ENCODE results near the gene ALDOB. TPM values are rescaled to one million over a fixed set of nuclear protein-coding genes. Genes with fewer than 3 reads are reported as not detected.
A peak's percentile ranks its signal among the peaks of the same experiment; 100 is the strongest.

Gene ALDOB
- total RNA-seq, 4 donors from 2014 or later: 0.52 TPM; not detected in 3

DNA sequence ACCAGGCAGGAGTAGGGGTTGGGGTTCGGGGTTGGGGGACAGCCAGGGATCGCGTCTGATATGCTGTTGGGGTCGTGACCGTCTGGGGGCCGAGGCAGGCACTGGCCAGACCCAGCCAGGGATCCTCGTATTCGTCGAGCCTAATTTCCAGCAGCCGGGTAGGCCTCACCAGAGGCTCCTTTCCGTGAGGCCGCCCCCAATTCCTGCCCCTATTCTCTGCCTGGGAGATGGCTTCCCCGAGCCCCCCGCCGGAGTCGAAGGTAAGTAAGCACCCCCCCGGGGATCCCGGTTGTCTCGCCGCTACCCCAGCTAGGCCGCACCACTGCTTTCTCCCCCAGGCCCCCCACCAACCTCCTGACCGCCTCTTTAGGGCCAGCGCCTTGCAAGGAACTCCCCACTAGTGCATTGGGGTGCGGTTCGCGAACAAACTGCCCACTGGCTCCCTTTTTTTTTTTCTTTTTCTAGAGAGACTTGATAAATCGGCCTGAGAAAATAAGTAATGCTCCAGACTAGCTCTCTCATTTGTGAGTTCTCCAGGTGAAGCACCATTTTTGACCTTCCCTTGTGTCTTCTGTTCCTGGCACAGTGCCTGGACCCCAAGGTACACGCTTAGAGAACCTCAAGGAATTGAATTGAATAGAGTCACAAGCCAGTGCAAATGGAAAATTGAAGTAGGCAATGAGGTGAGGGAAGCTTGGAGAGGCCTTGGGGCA lies 36.5 kb downstream of the ALDOB start:
- TF ChIP-seq POLR2A (IDR thresholded peaks at IDR 0.05): no peak
- TF ChIP-seq, protein P1, sequence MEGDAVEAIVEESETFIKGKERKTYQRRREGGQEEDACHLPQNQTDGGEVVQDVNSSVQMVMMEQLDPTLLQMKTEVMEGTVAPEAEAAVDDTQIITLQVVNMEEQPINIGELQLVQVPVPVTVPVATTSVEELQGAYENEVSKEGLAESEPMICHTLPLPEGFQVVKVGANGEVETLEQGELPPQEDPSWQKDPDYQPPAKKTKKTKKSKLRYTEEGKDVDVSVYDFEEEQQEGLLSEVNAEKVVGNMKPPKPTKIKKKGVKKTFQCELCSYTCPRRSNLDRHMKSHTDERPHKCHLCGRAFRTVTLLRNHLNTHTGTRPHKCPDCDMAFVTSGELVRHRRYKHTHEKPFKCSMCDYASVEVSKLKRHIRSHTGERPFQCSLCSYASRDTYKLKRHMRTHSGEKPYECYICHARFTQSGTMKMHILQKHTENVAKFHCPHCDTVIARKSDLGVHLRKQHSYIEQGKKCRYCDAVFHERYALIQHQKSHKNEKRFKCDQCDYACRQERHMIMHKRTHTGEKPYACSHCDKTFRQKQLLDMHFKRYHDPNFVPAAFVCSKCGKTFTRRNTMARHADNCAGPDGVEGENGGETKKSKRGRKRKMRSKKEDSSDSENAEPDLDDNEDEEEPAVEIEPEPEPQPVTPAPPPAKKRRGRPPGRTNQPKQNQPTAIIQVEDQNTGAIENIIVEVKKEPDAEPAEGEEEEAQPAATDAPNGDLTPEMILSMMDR (IDR thresholded peaks at IDR 0.05): no peak
- 2% methylated on average over 14 to 28 of the region's 28 CpGs for WGBS, 2 donors
- peak overlapping the region; percentile 68 for H3K4me3 ChIP-seq (ENCODE audit: low read depth, poor library complexity, severe bottlenecking)
- peak in 1 of 2 donors; percentile 25 for DNase-seq (ENCODE audit: low spot score in 2 of 2)
- intact Hi-C loops (cut with DNase I; ENCODE audit: low total_unique reads): no loop called here

DNA sequence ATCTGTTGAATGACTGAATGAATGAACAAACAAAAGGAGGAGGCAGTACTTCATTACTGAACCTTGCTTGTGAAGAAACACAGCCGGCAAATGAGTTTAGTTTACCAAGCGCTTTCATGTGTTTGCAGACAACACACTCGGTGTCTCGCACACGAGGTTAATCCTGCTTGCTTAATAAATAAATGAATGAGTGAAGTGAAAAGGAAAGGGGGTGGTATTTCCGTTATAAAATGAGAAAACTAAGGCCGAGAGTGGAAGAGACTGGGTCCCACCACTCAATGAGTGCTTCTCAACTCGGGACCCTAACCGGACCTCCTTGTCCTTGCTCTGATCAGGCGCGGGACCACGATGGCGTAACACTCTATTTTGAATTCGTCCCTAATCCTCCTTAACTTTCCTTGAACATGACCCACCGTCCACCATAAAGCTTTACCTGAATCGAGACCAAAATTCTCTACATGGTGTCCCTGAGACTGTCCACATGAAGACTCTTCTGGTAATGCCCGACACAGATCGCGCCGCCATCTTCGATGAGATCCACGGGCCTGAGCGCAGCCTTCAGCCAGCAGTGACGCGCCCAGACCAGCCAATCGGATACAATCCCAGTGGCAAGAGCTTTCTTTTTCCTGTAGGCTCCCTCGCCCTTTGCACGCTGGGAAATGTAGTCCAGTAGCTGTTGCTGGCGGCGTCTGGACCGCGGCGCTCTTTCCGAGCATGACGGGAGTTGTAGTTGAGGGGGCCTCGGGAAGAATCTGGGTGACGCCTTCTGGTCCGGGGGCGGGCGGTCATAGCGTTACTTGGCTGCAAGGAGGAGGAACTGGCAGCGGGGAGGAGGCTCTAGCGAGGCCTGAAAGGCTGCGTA lies 37.3 kb downstream of the ALDOB start, which contains the start of the genes MRPL50 and ZNF189:
TSS of gene MRPL50 (minus strand) at position 551 of the 862 bp plus-strand sequence. CDS start at position 525, 26 bp downstream.
TSS of gene ZNF189 (plus strand) at position 784 of the 862 bp plus-strand sequence. CDS start 306 bp downstream, outside the sequence.
- H3K4me3 ChIP-seq (ENCODE audit: low read depth, poor library complexity, severe bottlenecking): peak within 1 kb of the TSS; percentile 68
- intact Hi-C loops (cut with DNase I; ENCODE audit: low total_unique reads): no loop called here
- TF ChIP-seq, protein P1 (IDR thresholded peaks at IDR 0.05): no peak
- peak in 1 of 2 donors; percentile 22 for TF ChIP-seq POLR2A (IDR thresholded peaks at IDR 0.05)
- DNase-seq (ENCODE audit: low spot score in 2 of 2): peak; percentile 99
- 0 to 1% methylated on average over 44 of the region's 44 CpGs for WGBS, 2 donors

DNA sequence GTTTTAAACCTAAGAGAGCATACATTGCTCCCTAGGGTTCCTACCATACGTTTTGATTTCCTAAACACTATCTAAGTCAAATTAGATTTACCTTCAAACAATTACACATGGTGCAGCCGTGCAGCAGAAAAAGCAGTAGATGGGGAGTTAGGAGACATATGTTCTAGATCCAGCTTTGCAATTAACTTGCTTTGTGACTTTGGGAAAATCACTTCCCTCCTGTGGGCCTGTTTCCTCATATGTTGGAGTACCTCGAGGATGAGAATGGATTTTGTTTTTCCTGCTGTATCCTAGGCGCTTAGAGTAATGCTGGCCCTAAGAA lies 37.9 kb downstream of the ALDOB start:
- intact Hi-C loops (cut with DNase I; ENCODE audit: low total_unique reads): no loop called here
- no peak for TF ChIP-seq POLR2A (IDR thresholded peaks at IDR 0.05)
- TF ChIP-seq, protein P1 (IDR thresholded peaks at IDR 0.05): no peak
- 4 to 8% methylated on average over 4 of the region's 4 CpGs for WGBS, 2 donors
- no peak for DNase-seq (ENCODE audit: low spot score in 2 of 2)
- H3K4me3 ChIP-seq (ENCODE audit: low read depth, poor library complexity, severe bottlenecking): peak overlapping the region; percentile 60

DNA sequence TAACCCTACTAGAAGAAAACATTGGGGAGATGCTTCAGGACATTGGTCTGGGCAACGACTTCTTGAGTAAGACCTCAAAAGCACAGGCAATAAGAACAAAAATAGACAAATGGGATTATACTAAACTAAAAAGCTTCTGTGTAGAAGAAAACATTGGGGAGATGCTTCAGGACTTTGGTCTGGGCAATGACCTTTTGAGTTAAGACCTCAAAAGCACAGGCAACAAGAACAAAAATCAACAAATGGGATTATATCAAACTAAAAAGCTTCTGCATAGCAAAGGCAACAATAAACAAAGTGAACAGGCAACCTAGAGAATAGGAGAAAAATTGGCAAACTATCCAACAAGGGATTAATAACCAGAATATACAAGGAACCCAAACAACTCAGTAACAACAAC lies 40.9 kb downstream of the ALDOB start:
- WGBS, 2 donors: 94 to 97% methylated on average over 1 of the region's 1 CpG
- intact Hi-C loops (cut with DNase I; ENCODE audit: low total_unique reads): no loop called here
- H3K4me3 ChIP-seq (ENCODE audit: low read depth, poor library complexity, severe bottlenecking): no peak overlapping the region
- TF ChIP-seq POLR2A (IDR thresholded peaks at IDR 0.05): no peak
- TF ChIP-seq, protein P1 (IDR thresholded peaks at IDR 0.05): no peak
- no peak for DNase-seq (ENCODE audit: low spot score in 2 of 2)

DNA sequence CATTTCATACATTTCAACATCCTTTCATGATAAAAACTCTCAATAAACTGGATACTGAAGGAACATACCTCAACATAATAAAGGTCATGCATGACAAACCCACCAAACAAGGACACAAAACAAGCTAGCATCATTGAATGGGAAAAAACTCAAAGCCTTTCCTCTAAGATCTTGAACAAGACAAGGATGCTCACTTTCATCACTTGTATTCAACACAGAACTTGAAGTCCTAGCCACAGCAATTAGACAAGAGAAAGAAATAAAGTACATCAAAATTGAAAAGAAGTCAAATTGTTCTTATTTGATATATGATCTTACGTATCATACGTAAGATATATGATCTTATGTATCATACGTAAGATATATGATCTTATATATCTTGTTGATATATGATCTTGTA lies 42.4 kb downstream of the ALDOB start:
- DNase-seq (ENCODE audit: low spot score in 2 of 2): no peak
- H3K4me3 ChIP-seq (ENCODE audit: low read depth, poor library complexity, severe bottlenecking): no peak overlapping the region
- WGBS, 2 donors: 97 to 98% methylated on average over 3 of the region's 3 CpGs
- intact Hi-C loops (cut with DNase I; ENCODE audit: low total_unique reads): no loop called here
- no peak for TF ChIP-seq POLR2A (IDR thresholded peaks at IDR 0.05)
- TF ChIP-seq, protein P1 (IDR thresholded peaks at IDR 0.05): no peak
